Stimulated activated CD4-positive, alpha-beta T cell treated with anti-CD3 and anti-CD28 coated beads, Interleukin-1b, Interleukin-23, amount 100 ng/mL, for 24 hours (primary cell): Measurements from ENCODE around the gene HSPA14.
A peak's percentile ranks its signal among the peaks of the same experiment; 100 is the strongest.
"Not testable (repeated sequence)": the region's sequence is repeated elsewhere in the genome, so short reads cannot be mapped to it uniquely, and the experiment has no call there.

Source experiments
- DNase-seq, 4 experiments: peaks; one replicate each; pipeline ENCODE4 v3.0.0-alpha.2; 2020; ENCODE audit warnings: low read depth in 4 of 4, low spot score in 1 of 4

HSPA14 gene

GRCh38 chr10:14837757-14838581 is at the start of gene HSPA14, which contains the start of the genes CDNF and MSANTD7:
HSPA14 (plus strand) TSS chr10:14838306; CDS start chr10:14838403, 97 bp downstream.
CDNF (minus strand) TSS chr10:14838037; CDS start chr10:14837946, 91 bp downstream.
MSANTD7 (plus strand) TSS chr10:14838306; CDS start chr10:14842285, 3,979 bp downstream.
- peak; percentile 97 to 98 (median 98) for DNase-seq

- no peak for DNase-seq
Observed at GRCh38 chr10:14798636-14799035, 39.5 kb upstream of the HSPA14 start.

GRCh38 chr10:14800397-14800796 is 37.7 kb upstream of the HSPA14 start:
- DNase-seq = no peak

- no peak for DNase-seq
Observed at GRCh38 chr10:14801723-14802122, 36.4 kb upstream of the HSPA14 start.

- no peak for DNase-seq
Observed at GRCh38 chr10:14803827-14804226, 34.3 kb upstream of the HSPA14 start.

GRCh38 chr10:14806318-14806717 is 31.8 kb upstream of the HSPA14 start:
- no peak for DNase-seq

- DNase-seq = no peak
Observed at GRCh38 chr10:14810969-14811953, 26.8 kb upstream of the HSPA14 start.

- DNase-seq = no peak
Observed at GRCh38 chr10:14812271-14812670, 25.8 kb upstream of the HSPA14 start.

- DNase-seq = no peak
Observed at GRCh38 chr10:14815681-14816080, 22.4 kb upstream of the HSPA14 start.

GRCh38 chr10:14816717-14817116 is 21.4 kb upstream of the HSPA14 start:
- DNase-seq = not testable (repeated sequence)

- DNase-seq = no peak
Observed at GRCh38 chr10:14820010-14820774, 17.9 kb upstream of the HSPA14 start.

GRCh38 chr10:14820775-14821154 is 17.3 kb upstream of the HSPA14 start:
- DNase-seq = no peak

GRCh38 chr10:14821635-14822375 is 16.3 kb upstream of the HSPA14 start:
- DNase-seq = no peak

- peak in 1 of 4 experiments; percentile 14 for DNase-seq
Observed at GRCh38 chr10:14822879-14823755, 15.0 kb upstream of the HSPA14 start.

GRCh38 chr10:14823966-14824365 is 14.1 kb upstream of the HSPA14 start:
- no peak for DNase-seq

- no peak for DNase-seq
Observed at GRCh38 chr10:14826076-14826829, 11.9 kb upstream of the HSPA14 start.

GRCh38 chr10:14833106-14833505 is 5.0 kb upstream of the HSPA14 start:
- no peak for DNase-seq

- no peak for DNase-seq
Observed at GRCh38 chr10:14836208-14836607, 1.9 kb upstream of the HSPA14 start.
